Measurements from ENCODE around the gene RALA. TPM values are rescaled to one million over a fixed set of nuclear protein-coding genes. Genes with fewer than 3 reads are reported as not detected.
A peak's percentile ranks its signal among the peaks of the same experiment; 100 is the strongest.

The RALA gene
- polyA plus RNA-seq, 1 donor (not counting 4 experiments of a cell fraction or from before 2014, with no cell fraction given) = 64.6 TPM

GRCh38 chr7:39746103-39746819 lies 122.9 kb downstream of the RALA start:
- no peak overlapping the region for H2AFZ ChIP-seq (ENCODE audit: control insufficient read depth, low read length)
- no peak overlapping the region for H3K4me3 ChIP-seq (ENCODE audit: control insufficient read depth in 2 of 3, extremely low read depth in 1 of 3, insufficient read depth in 2 of 3, low read depth in 1 of 3, low read length in 3 of 3)
- dilution Hi-C loops (cut with MboI; ENCODE audit: extremely low pct_ligation_motif_present, low sequenced_read_pairs) = no loop called here
- no peak overlapping the region for H3K4me2 ChIP-seq (ENCODE audit: control insufficient read depth, extremely low read depth, insufficient read depth, low read depth, low read length)
- peaks cover 24% of the 10 kb centered on the region for H3K4me1 ChIP-seq (ENCODE audit: control insufficient read depth, extremely low read depth, insufficient read depth, low read length)
- no peaks in the 10 kb centered on the region for H3K27me3 ChIP-seq (ENCODE audit: control insufficient read depth, extremely low read depth, insufficient read depth, low read length)
- no peaks in the 10 kb centered on the region for H3K36me3 ChIP-seq (ENCODE audit: control insufficient read depth in 2 of 2, extremely low read depth in 1 of 2, insufficient read depth in 2 of 2, low read length in 2 of 2)
- H3K9me1 ChIP-seq (ENCODE audit: control insufficient read depth, extremely low read depth, insufficient read depth, low read length) = peaks cover 3% of the 10 kb centered on the region
- H3K9ac ChIP-seq (ENCODE audit: control insufficient read depth, extremely low read depth, insufficient read depth, low read length) = no peak overlapping the region
- no peaks in the 10 kb centered on the region for H3K9me3 ChIP-seq (ENCODE audit: control insufficient read depth, low read depth, low read length)
- H4K20me1 ChIP-seq (ENCODE audit: control insufficient read depth, extremely low read depth, insufficient read depth, low read length) = no peaks in the 10 kb centered on the region
- no peaks in the 10 kb centered on the region for H3K79me2 ChIP-seq (ENCODE audit: control insufficient read depth, insufficient read depth, low read length)
- H3K27ac ChIP-seq (ENCODE audit: control insufficient read depth, insufficient read depth, low read length) = peak overlapping the region; percentile 22
- no peak for DNase-seq (ENCODE audit: low read depth, low spot score)
- no peak for TF ChIP-seq EZH2 (IDR thresholded peaks at IDR 0.05; ENCODE audit: low read length)
- TF ChIP-seq CTCF (optimal IDR thresholded peaks at IDR 0.05 in 1 of 3, IDR thresholded peaks at IDR 0.05 in 1 of 3, conservative IDR thresholded peaks at IDR 0.05 in 1 of 3; ENCODE audit: extremely low read depth in 1 of 3, insufficient read depth in 2 of 3, low read length in 3 of 3) = peak; percentile 76 to 87 (median 79)
- peak; percentile 39 for FAIRE-seq

DNA sequence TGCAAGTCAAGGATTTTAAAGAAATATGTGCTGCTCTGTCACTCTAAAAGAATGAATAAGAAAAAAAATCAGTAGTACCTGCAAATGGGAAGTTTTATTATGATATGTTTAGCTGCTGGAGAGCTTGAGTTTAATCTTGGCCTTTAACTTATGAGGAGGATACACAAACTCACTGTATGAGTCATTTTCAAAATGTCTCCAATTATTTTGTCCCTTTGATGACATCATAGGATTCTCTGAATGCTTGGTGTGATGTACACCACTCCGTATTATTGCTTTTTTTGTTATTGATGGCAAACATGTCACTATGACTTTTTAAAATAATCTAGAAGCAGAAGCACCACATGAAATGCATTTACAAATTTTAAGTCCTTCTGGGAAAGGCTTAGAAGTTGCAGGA lies 125.8 kb downstream of the RALA start:
- TF ChIP-seq CTCF (optimal IDR thresholded peaks at IDR 0.05 in 1 of 3, IDR thresholded peaks at IDR 0.05 in 1 of 3, conservative IDR thresholded peaks at IDR 0.05 in 1 of 3; ENCODE audit: extremely low read depth in 1 of 3, insufficient read depth in 2 of 3, low read length in 3 of 3) = no peak
- Histone ChIP-seq H3K4me2 (ENCODE audit: control insufficient read depth, extremely low read depth, insufficient read depth, low read depth, low read length) (no peak overlapping the region), H2AFZ (ENCODE audit: control insufficient read depth, low read length) (no peak overlapping the region), H3K9me3 (ENCODE audit: control insufficient read depth, low read depth, low read length) (no peaks in the 10 kb centered on the region), H3K9ac (ENCODE audit: control insufficient read depth, extremely low read depth, insufficient read depth, low read length) (no peak overlapping the region), H3K27me3 (ENCODE audit: control insufficient read depth, extremely low read depth, insufficient read depth, low read length) (no peaks in the 10 kb centered on the region), H3K4me3 (ENCODE audit: control insufficient read depth in 2 of 3, extremely low read depth in 1 of 3, insufficient read depth in 2 of 3, low read depth in 1 of 3, low read length in 3 of 3) (no peak overlapping the region), H3K36me3 (ENCODE audit: control insufficient read depth in 2 of 2, extremely low read depth in 1 of 2, insufficient read depth in 2 of 2, low read length in 2 of 2) (no peaks in the 10 kb centered on the region), H3K79me2 (ENCODE audit: control insufficient read depth, insufficient read depth, low read length) (no peaks in the 10 kb centered on the region), H3K4me1 (ENCODE audit: control insufficient read depth, extremely low read depth, insufficient read depth, low read length) (peaks cover 14% of the 10 kb centered on the region), H3K27ac (ENCODE audit: control insufficient read depth, insufficient read depth, low read length) (no peak overlapping the region), H3K9me1 (ENCODE audit: control insufficient read depth, extremely low read depth, insufficient read depth, low read length) (no peaks in the 10 kb centered on the region), H4K20me1 (ENCODE audit: control insufficient read depth, extremely low read depth, insufficient read depth, low read length) (no peaks in the 10 kb centered on the region)
- dilution Hi-C loops (cut with MboI; ENCODE audit: extremely low pct_ligation_motif_present, low sequenced_read_pairs) = no loop called here
- FAIRE-seq (no peak), DNase-seq (ENCODE audit: low read depth, low spot score) (no peak)
